ENCODE data around the gene NHERF2.

NHERF2 gene

DNA sequence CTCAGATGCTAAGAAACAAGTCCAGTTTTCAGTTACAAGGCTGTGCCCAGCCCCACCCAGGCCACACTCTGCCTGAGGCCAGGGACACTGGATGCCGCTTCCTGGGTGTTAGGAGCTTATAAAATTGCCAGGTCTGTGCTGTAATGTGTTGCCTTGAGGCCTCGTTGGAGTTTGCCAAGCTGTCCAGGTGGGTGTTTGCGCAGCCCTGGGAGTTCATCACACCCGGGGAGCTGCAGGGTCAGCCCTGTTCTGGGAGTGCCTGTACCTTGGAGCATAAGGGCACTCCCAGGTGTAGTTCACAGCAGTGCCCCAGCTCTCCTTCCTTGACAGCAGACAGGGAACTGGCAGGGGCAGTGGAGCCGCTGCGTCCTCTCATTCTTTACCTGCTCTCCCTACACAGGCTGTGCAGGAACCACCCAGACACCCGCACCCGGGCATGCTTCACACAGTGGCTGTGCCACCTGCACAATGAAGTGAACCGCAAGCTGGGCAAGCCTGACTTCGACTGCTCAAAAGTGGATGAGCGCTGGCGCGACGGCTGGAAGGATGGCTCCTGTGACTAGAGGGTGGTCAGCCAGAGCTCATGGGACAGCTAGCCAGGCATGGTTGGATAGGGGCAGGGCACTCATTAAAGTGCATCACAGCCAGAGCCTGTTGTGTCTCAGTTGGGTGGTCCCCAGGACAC is 41.1 kb upstream of the NHERF2 start:
- Mint-ChIP-seq H3K9me3 (no peaks in the 10 kb centered on the region), H3K4me1 (peaks cover 60% of the 10 kb centered on the region), H3K27ac (peak overlapping the region; percentile 72), H3K4me3 (peak overlapping the region; percentile 78), H3K27me3 (peaks cover 27% of the 10 kb centered on the region), H3K36me3 (peaks cover 18% of the 10 kb centered on the region)
- ATAC-seq = no peak

DNA sequence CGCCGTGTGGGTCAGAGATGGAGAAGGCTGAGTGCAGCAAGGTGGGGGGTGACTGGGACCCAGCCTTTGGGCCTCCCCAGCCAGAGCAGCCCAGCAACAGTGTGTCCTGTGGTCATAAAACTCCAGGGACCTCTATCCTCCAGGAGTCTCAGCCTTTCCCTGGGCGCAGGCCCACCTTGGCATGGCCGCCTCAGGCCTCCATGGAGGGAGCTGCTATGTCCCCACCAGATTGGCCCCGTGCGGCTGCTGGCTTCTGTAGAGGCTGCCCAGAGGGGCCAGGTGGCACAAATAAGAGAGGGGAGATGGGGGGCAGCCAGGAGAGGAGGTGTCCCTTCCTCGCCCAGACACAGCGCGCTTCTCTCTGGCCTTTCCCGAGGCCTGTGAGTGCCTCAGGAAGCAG is 39.5 kb upstream of the NHERF2 start:
- peaks cover 12% of the 10 kb centered on the region for H3K27me3 Mint-ChIP-seq
- peak overlapping the region; percentile 12 for H3K27ac Mint-ChIP-seq
- no peaks in the 10 kb centered on the region for H3K9me3 Mint-ChIP-seq
- peaks cover 56% of the 10 kb centered on the region for H3K4me1 Mint-ChIP-seq
- H3K4me3 Mint-ChIP-seq = no peak overlapping the region
- peaks cover 18% of the 10 kb centered on the region for H3K36me3 Mint-ChIP-seq
- ATAC-seq = no peak

DNA sequence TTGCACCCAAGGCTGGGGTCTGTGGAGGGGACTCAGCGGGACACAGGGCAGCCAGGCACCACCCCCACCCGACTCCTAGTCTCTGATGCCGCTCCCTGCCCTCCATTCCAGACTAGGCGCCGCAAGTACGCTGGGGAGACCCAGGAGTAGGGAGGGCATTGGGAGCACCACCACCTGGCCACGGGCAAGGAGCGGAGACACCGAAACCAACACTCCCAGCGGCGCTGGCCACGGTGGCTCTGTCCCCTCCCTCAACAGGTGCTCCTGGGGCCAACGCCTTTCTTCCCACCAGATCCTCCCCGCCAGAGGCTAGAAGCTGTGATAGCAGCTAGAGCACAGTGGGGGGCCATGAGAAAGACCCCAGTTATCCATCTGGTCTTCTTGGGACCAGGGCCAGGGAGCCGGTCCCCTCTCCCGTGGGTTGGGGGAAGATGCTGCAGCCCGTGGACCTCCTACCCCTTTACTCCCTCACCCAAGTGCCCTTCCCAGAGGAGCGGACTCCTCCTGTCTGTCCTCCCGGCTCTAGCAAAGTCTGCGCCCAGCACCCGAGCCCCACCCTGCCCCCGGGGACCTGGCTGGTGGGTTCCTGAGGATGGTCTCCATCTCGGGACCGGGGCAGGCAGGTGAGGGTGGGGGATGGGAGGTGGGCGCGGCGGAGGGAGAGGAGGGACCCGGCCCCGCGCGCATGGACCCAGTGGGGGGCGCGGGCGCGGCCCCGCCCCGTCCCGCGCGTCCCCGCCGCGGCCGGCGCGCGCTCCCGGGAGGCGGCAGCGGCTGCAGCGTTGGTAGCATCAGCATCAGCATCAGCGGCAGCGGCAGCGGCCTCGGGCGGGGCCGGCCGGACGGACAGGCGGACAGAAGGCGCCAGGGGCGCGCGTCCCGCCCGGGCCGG is 37.2 kb upstream of the NHERF2 start, which contains the start of gene SYNGR3:
TSS of gene SYNGR3 (plus strand) at position 762 of the 892 bp plus-strand sequence. CDS start 133 bp downstream, outside the sequence.
- H3K4me3 Mint-ChIP-seq = peak within 1 kb of the TSS; percentile 91
- H3K27me3 Mint-ChIP-seq = no peaks in the 10 kb centered on the region
- no peak for ATAC-seq
- peaks cover 58% of the 10 kb centered on the region for H3K4me1 Mint-ChIP-seq
- peak within 1 kb of the TSS; percentile 95 for H3K27ac Mint-ChIP-seq
- H3K9me3 Mint-ChIP-seq = no peaks in the 10 kb centered on the region
- H3K36me3 Mint-ChIP-seq = peaks cover 18% of the 10 kb centered on the region

DNA sequence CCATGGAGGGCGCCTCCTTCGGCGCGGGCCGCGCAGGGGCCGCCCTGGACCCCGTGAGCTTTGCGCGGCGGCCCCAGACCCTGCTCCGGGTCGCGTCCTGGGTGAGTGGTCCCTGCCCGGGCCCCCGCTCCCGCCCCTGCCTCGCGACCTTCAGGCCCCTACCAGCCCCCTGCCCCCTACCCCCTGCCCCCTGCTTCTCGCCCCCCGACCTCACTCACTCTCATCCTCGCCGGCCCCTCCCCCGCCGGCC is 36.7 kb upstream of the NHERF2 start:
- Mint-ChIP-seq H3K9me3 (no peaks in the 10 kb centered on the region), H3K27ac (peak overlapping the region; percentile 95), H3K36me3 (peaks cover 18% of the 10 kb centered on the region), H3K4me1 (peaks cover 52% of the 10 kb centered on the region), H3K4me3 (peak overlapping the region; percentile 91), H3K27me3 (no peaks in the 10 kb centered on the region)
- ATAC-seq = no peak

DNA sequence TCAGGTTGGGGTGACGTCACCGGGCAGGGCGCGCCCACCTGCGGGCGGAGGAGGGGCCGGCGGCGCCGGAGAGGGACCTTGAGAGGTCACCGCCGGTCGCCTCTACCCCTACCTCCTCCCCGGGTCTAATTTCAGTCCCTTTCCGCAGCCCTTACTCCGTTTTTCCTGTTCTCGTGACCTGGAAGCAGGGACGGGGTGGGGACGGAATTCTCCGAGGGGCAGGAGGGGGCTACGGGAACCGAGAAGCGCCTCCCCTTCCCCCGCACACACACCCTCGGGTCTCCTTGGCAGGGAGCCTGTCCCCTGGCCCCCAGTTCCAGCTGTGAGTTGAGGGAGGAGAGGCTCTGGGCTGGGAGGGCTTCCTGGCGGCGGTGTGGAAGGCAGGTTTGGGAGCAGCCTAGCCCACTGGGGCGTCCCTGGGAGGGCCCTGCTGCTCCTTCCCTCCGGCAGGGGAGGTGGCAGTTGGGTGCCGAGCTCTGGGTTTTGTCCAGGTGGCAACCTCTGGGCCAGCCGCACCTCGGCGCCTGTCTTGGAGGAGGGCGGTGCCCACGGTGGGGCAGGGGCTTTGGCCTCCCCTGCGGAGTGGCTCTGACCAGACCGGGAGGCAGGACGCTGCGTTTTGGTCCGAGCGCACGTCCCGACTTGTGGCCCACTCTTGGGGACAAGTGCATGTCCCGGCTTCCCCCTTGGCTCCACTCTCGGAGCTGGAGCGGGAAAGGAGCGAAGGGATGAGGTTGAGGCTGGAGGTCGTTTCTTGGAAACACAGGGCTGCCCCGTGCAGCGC is 36.2 kb upstream of the NHERF2 start:
- H3K36me3 Mint-ChIP-seq = peaks cover 22% of the 10 kb centered on the region
- peak overlapping the region; percentile 91 for H3K4me3 Mint-ChIP-seq
- peak; percentile 28 for ATAC-seq
- no peaks in the 10 kb centered on the region for H3K27me3 Mint-ChIP-seq
- H3K9me3 Mint-ChIP-seq = no peaks in the 10 kb centered on the region
- peaks cover 47% of the 10 kb centered on the region for H3K4me1 Mint-ChIP-seq
- peak overlapping the region; percentile 95 for H3K27ac Mint-ChIP-seq

DNA sequence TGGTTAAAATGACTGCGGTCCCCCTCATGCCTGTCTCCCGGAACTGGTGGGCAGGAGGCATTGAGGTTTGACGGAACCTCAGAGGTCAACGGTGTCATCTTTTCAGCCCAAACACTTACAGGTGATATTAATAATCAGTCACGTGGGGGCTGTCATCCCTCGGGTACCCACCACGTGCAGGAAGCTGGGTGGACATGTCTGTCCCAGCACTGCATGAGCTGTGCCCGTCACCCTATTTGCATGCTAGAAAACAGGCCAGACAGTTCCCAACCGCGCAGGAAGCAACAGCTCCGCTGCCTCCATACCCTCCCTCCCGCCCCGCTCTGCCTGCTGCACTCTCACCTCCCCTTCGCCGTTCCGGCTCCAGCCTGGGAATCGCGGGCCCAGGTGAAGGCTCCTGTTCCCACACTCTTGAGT is 35.6 kb upstream of the NHERF2 start:
- peaks cover 26% of the 10 kb centered on the region for H3K36me3 Mint-ChIP-seq
- peak overlapping the region; percentile 91 for H3K4me3 Mint-ChIP-seq
- peaks cover 42% of the 10 kb centered on the region for H3K4me1 Mint-ChIP-seq
- no peaks in the 10 kb centered on the region for H3K27me3 Mint-ChIP-seq
- peak; percentile 84 for ATAC-seq
- H3K27ac Mint-ChIP-seq = peak overlapping the region; percentile 95
- no peaks in the 10 kb centered on the region for H3K9me3 Mint-ChIP-seq

DNA sequence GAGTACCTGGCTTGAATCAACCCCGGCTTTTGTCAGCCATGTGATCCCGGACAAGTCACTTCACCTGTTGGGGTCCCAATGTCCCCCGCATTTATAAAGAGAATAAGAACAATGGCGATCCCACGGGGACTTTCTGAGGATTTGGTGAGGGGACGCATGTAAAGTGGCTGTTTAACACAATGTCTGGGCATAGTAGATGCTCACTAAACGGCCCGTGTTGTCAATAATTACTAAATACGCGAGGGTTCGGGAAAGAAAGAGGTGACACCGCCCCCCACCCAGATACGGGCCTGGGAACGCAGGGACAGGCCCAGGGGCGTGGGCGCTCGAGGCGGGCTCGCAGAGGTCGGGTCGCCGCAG is 35.1 kb upstream of the NHERF2 start:
- peak overlapping the region; percentile 95 for H3K27ac Mint-ChIP-seq
- H3K4me3 Mint-ChIP-seq = peak overlapping the region; percentile 91
- H3K4me1 Mint-ChIP-seq = peaks cover 38% of the 10 kb centered on the region
- H3K9me3 Mint-ChIP-seq = no peaks in the 10 kb centered on the region
- no peaks in the 10 kb centered on the region for H3K27me3 Mint-ChIP-seq
- no peak for ATAC-seq
- peaks cover 23% of the 10 kb centered on the region for H3K36me3 Mint-ChIP-seq

DNA sequence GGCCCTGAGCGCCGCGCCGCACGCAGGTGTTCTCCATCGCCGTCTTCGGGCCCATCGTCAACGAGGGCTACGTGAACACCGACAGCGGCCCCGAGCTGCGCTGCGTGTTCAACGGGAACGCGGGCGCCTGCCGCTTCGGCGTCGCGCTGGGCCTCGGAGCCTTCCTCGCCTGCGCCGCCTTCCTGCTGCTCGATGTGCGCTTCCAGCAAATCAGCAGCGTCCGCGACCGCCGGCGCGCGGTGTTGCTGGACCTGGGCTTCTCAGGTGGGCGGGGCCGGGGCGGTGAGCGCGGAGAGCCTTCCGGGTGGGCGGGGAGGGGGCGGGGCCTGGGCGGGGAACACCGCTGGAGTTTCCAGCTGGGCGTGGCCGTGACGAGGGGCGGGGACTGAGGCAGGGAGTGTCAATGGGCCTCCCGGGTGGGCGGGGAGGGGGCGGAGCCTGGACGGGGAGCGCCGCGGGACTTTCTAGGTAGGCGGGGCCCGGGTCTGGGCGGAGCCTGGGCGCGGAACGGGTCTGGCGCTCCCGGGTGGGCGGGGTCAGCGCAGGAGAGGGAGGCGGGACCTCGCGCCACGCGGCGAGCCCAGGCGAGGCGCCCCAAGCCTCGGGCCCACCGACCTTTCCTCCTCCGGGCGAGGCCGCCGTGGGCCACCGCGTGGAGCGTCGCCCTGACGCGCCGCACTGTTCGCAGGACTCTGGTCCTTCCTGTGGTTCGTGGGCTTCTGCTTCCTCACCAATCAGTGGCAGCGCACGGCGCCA is 34.6 kb upstream of the NHERF2 start:
- Mint-ChIP-seq H3K27me3 (no peaks in the 10 kb centered on the region), H3K36me3 (peaks cover 18% of the 10 kb centered on the region), H3K9me3 (no peaks in the 10 kb centered on the region), H3K4me3 (peak overlapping the region; percentile 91), H3K4me1 (peaks cover 33% of the 10 kb centered on the region), H3K27ac (peak overlapping the region; percentile 95)
- ATAC-seq = peak; percentile 72

DNA sequence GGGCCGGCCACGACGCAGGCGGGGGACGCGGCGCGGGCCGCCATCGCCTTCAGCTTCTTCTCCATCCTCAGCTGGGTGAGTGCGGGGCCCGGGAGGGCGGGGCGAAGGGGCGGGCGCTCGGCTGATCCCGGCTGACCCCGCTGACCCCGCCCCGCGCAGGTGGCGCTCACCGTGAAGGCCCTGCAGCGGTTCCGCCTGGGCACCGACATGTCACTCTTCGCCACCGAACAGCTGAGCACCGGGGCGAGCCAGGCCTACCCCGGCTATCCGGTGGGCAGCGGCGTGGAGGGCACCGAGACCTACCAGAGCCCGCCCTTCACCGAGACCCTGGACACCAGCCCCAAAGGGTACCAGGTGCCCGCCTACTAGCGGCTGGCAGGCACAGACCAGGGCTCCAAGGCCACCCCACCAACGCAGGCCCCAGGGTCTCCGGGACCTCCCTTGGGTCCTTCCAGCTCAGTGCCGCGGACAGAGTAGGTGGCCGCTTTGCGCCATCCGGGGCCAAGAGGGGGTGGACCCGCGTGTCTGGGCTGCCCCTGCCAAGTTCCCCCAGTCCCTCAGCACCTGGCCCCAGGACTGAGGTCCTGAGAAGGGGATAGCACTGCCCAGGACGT is 33.9 kb upstream of the NHERF2 start:
- H3K4me3 Mint-ChIP-seq = no peak overlapping the region

DNA sequence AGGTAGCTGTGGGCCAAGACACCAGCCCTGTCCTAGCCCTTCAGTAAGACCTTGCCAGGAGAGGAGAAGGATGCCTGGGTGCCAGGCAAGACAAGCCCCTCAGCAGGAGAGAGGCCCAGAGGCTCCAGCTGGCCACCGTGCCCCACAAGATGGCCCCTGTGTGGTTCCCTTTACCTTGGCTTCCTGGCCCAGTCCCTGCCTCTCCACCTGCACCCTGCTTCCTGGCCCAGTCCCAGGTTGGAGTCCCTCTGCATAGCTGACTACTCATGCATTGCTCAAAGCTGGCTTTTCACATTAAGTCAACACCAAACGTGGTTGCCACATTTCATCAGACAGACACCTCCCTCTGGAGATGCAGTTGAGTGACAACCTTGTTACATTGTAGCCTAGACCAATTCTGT is 33.0 kb upstream of the NHERF2 start:
- H3K27ac Mint-ChIP-seq = peak overlapping the region; percentile 67
- no peak overlapping the region for H3K4me3 Mint-ChIP-seq
- no peak for ATAC-seq
- H3K27me3 Mint-ChIP-seq = no peaks in the 10 kb centered on the region
- H3K9me3 Mint-ChIP-seq = no peaks in the 10 kb centered on the region
- peaks cover 19% of the 10 kb centered on the region for H3K36me3 Mint-ChIP-seq
- peaks cover 33% of the 10 kb centered on the region for H3K4me1 Mint-ChIP-seq

More for the DNA sequence above, 33.9 kb upstream of the NHERF2 start:
- peaks cover 33% of the 10 kb centered on the region for H3K4me1 Mint-ChIP-seq
- no peaks in the 10 kb centered on the region for H3K9me3 Mint-ChIP-seq
- ATAC-seq = no peak
- peaks cover 12% of the 10 kb centered on the region for H3K36me3 Mint-ChIP-seq
- no peaks in the 10 kb centered on the region for H3K27me3 Mint-ChIP-seq
- H3K27ac Mint-ChIP-seq = peak overlapping the region; percentile 67

DNA sequence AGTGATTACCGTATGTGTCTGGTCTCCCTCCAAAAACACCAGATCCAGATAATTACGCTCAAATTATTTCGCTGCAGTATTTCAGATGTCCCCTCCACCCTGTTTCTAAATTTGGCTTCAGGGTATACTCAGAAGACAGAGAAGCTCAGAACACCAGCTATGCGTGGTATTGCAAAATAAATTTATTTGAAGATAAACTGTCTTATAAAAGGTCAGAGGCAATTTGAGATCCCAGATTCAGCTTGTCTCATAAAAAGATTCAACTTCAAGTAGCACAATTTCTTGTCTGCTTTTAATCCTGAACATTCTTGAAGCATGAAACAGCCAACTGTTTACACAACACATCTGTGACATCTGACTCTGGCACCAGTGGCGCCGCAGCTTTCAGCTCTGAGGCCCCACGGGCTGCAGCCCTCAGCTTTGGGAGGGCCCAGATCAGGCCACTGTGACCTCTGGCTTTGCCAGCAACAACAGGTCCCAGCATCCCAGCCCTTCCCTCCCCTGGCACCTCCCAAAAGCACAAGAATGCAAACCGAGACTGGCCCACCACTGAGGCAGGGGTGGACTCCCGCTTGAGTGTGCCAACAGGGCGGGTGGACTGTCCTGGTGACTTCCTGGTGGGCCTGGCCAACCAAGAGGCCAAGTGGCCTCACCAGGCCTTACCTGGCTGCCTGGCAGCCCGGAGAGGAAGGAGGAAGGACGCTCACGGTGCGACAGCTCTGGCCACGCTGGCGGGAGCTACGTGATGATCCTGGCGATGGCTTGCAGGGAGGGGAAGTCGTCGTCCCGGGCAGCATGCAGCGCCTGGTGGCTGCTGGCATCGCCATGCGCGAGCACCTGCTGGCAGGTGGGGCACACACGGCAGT is 29.0 kb upstream of the NHERF2 start:
- Mint-ChIP-seq H3K4me3 (no peak overlapping the region), H3K4me1 (peaks cover 13% of the 10 kb centered on the region), H3K36me3 (peaks cover 43% of the 10 kb centered on the region), H3K27ac (no peak overlapping the region), H3K27me3 (no peaks in the 10 kb centered on the region), H3K9me3 (no peaks in the 10 kb centered on the region)
- ATAC-seq = no peak

DNA sequence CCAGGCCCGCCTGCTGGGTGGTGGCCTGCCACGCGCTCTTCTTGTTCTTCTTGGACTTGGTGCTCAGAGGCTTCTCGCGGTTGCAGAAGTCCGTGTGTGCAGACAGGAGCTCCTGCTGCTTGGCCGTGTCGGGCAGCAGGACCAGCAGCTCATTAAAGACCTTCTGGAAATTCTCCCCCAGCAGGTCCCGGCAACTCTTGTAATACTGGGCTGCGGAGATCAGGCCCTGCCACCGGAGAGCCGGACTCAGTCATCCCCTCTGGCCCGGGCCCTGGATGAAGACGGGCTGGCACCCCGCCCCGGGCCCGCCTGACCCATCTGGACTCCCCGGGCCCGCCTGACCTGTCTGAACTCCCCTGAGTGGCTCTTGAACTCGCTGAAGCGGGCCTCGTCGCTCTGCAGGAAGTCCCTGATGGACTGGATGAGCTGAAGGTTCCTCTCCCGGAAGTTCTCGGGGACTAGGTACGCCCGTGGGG is 28.3 kb upstream of the NHERF2 start:
- no peak for ATAC-seq
- Mint-ChIP-seq H3K4me3 (no peak overlapping the region), H3K4me1 (peaks cover 9% of the 10 kb centered on the region), H3K36me3 (peaks cover 43% of the 10 kb centered on the region), H3K27me3 (no peaks in the 10 kb centered on the region), H3K27ac (no peak overlapping the region), H3K9me3 (no peaks in the 10 kb centered on the region)

DNA sequence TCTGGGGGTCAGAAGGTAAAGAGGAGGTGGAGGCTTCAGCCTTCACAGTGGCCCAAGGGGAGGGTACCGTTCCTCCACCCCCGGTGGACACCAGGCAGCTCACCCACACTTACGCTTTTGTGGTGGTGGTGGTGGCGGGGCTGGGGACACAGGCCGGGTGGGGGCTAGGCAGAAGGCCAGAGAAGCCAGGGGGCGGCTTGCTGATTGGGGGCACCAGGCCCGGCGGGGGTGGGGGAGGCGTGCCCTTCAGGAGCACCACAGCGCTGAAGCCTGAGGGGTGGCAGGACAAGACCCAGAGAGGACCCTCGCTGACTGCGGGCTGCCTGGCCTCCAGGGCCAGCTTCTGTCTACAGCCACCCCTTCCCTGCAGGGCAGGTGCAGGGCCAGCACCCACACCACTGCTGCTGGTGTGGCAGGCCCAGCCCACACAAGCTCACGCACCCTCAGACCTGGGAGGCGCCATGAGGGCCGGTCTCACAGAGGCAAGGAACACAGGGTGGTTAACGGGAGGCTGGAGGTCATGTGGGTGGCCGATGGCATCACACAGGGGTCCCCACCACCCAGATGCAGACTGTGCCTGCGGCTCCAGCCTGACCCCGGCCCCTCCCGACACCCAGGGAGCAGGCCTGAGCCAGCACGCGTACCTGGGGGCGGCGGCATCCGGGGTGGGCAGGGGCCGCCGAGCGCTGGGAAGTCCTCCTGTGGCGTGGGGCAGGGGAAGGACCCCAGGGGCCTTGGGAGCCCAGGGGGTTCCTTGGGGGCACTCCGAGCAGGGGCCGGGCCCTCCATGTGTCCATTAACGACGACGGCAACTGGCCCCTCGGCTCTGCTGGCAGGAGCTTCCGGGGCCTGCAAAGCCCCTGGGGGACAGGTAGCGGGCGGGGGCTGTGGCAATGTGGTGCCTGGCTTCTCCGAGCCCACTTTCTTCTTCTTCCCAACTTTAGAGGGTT is 27.6 kb upstream of the NHERF2 start:
- Mint-ChIP-seq H3K4me1 (peaks cover 5% of the 10 kb centered on the region), H3K9me3 (no peaks in the 10 kb centered on the region), H3K36me3 (peaks cover 43% of the 10 kb centered on the region), H3K27ac (no peak overlapping the region), H3K27me3 (no peaks in the 10 kb centered on the region), H3K4me3 (no peak overlapping the region)
- no peak for ATAC-seq
